HUES64 (cell line): ENCODE results near the gene CLRN1.

Experiments
- H3K27ac ChIP-seq: 2 replicates; pipeline ENCODE4 v1.7.0; 2013; ENCODE audit warnings: low read depth, low read length, inconsistent platforms
- H3K27me3 ChIP-seq: 2 replicates; pipeline ENCODE4 v1.6.1; 2013; ENCODE audit warnings: mild to moderate bottlenecking, low read length; ENCODE audit not compliant: insufficient read depth
- H3K36me3 ChIP-seq: 2 replicates; pipeline ENCODE4 v1.6.1; 2013; ENCODE audit warnings: mild to moderate bottlenecking, low read length; ENCODE audit not compliant: insufficient read depth
- H3K4me1 ChIP-seq: 2 replicates; pipeline ENCODE4 v1.6.1; 2013; ENCODE audit warnings: mild to moderate bottlenecking, low read length, moderate library complexity; ENCODE audit not compliant: insufficient read depth
- H3K4me3 ChIP-seq: 2 replicates; pipeline ENCODE4 v1.5.1; 2013; ENCODE audit warnings: mild to moderate bottlenecking, low read length, moderate library complexity
- H3K9ac ChIP-seq: 2 replicates; pipeline ENCODE4 v1.6.1; 2013; ENCODE audit warnings: mild to moderate bottlenecking, low read depth, low read length
- H3K9me3 ChIP-seq: 2 replicates; pipeline ENCODE4 v1.6.1; 2013; ENCODE audit warnings: low read depth, low read length; ENCODE audit not compliant: insufficient read depth
- WGBS: fragments of 150-250, 120-280 bp; methylation state at CpG from one replicate; pipeline ENCODE4 v1.1.7; 2013; ENCODE audit warnings: missing lambda C conversion rate; 5-methylcytosine and 5-hydroxymethylcytosine counted together

The CLRN1 gene

DNA sequence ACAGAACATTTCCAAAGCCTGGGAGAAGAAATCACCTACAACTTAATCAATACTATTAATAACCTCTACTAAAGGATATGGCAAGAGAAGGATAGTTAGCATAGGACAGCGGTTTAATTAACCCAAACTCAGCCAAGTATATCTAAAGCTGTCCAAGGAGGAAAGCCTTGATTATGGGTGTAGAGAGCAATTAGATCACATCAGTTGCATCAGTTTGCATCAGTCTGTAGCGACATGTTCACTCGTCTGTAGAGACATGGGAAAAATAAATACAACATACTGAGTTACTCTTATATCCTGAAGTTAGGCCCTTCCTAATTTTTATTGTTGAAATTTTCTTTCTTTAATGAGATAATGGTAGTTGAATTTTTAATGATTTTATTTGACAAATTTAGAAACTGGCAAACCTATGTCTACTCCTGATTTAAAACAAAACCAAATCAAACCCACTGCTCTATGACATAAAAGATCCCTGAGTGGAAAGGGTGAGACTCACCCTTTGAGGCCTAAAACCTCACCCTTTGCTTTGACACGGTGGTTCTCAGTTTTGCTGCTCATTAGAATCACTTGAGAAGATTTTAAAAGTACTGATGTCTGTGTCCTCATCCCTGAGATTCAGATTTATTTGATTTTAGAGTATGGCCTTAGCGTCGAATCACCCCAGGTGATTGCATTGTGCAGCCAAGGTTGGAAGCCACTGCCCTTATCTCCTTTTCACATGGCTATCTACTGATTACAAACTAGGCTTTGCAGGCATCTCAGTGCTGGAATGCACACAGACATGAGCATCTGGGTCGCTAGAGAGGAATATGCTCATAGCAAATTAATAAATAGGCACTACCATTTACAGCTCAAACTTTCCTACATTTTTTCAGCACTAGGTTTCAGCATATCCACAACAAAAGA lies 2.8 kb upstream of the CLRN1 start:
- Histone ChIP-seq H3K27me3 (no peaks in the 10 kb centered on the region), H3K9ac (0 out of 2 replicates have a peak overlapping the region, but pooled peaks have one; percentile 14), H3K36me3 (no peaks in the 10 kb centered on the region), H3K4me3 (no peak overlapping the region), H3K9me3 (no peaks in the 10 kb centered on the region), H3K27ac (peak overlapping the region; percentile 26), H3K4me1 (peaks cover 57% of the 10 kb centered on the region)
- 70% methylated on average over 4 of the region's 7 CpGs for WGBS

DNA sequence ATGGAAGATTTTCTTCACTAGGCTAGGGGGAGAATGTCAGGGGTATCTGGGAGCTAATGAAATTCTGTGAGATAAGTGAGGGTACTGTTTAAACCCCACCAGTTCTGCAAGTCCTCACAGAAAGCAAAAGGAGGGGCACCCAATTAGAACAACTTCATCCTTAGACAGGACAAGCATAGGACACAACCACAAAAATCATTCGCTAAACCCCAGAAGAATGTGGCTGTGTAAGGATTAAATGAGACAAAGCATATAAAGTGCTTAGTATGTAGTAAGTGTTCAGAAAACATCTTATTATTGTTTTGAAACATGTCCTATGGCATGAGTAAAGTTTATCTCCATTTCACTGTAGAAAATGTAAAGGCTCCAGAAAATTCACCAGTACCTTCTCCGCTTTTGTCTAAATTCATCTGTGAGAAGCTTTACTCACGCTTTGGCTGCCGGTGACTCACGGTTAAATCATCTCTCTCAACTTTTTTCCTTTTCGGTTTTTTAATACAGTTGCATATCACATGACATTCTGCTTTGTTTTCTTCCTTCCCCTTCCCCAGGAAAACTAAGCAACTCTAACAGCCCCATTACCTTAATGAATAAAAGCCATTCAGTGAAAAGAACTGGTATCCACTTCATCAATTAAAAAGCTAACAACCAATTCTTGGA lies 1.7 kb downstream of the CLRN1 start:
- Histone ChIP-seq H3K27ac (peak overlapping the region; percentile 65), H3K27me3 (no peaks in the 10 kb centered on the region), H3K9me3 (no peaks in the 10 kb centered on the region), H3K4me1 (peaks cover 46% of the 10 kb centered on the region), H3K36me3 (no peaks in the 10 kb centered on the region), H3K4me3 (no peak overlapping the region), H3K9ac (no peak overlapping the region)
- 45% methylated on average over 6 of the region's 6 CpGs for WGBS

- H3K9ac ChIP-seq = no peak overlapping the region
These were observed 4.0 kb downstream of the CLRN1 start for GRCh38 chr3:150968341-150969035.

DNA sequence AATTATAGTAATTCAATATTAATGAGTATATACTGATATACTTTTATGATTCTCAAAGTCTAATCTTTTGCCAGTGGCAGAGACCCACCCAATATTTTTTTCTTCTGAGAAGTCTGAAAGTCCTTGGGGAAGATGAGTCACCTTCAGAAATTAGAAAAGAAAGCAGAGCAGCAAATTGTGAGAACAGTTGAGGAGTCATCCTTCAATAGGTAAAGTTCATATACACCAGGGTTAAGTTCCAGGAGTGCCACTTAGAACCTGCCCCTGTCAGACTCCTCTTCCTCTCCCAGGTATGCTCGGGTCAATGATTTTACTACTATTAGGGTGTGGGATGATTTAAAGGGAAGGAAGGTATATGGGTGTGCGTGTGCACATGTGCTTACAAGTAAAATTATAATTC lies 7.1 kb downstream of the CLRN1 start:
- 95% methylated on average over 2 of the region's 2 CpGs for WGBS
- no peak overlapping the region for H3K27ac ChIP-seq
- no peak overlapping the region for H3K9ac ChIP-seq
- no peaks in the 10 kb centered on the region for H3K9me3 ChIP-seq
- no peaks in the 10 kb centered on the region for H3K36me3 ChIP-seq
- no peak overlapping the region for H3K4me3 ChIP-seq
- peaks cover 6% of the 10 kb centered on the region; the same call in 1 of the 2 replicates for H3K4me1 ChIP-seq
- H3K27me3 ChIP-seq = no peaks in the 10 kb centered on the region

More at GRCh38 chr3:150968341-150969035, 4.0 kb downstream of the CLRN1 start:
- Histone ChIP-seq H3K27me3 (no peaks in the 10 kb centered on the region), H3K9me3 (no peaks in the 10 kb centered on the region), H3K27ac (no peak overlapping the region), H3K4me3 (no peak overlapping the region), H3K4me1 (peaks cover 36% of the 10 kb centered on the region), H3K36me3 (no peaks in the 10 kb centered on the region)
- 96% methylated on average over 4 of the region's 4 CpGs for WGBS

GRCh38 chr3:150961949-150962348 lies 10.6 kb downstream of the CLRN1 start:
- H3K9ac ChIP-seq = no peak overlapping the region
- no peak overlapping the region for H3K4me3 ChIP-seq
- no peaks in the 10 kb centered on the region for H3K36me3 ChIP-seq
- H3K4me1 ChIP-seq = no peaks in the 10 kb centered on the region
- no peaks in the 10 kb centered on the region for H3K9me3 ChIP-seq
- H3K27ac ChIP-seq = no peak overlapping the region
- H3K27me3 ChIP-seq = no peaks in the 10 kb centered on the region
- 91% methylated on average over 3 of the region's 4 CpGs for WGBS

GRCh38 chr3:150960708-150961684 lies 11.5 kb downstream of the CLRN1 start:
- H3K9me3 ChIP-seq = no peaks in the 10 kb centered on the region
- H3K9ac ChIP-seq = no peak overlapping the region
- H3K4me3 ChIP-seq = no peak overlapping the region
- H3K36me3 ChIP-seq = no peaks in the 10 kb centered on the region
- no peaks in the 10 kb centered on the region for H3K4me1 ChIP-seq
- no peak overlapping the region for H3K27ac ChIP-seq
- 87% methylated on average over 5 of the region's 5 CpGs for WGBS
- H3K27me3 ChIP-seq = no peaks in the 10 kb centered on the region

DNA sequence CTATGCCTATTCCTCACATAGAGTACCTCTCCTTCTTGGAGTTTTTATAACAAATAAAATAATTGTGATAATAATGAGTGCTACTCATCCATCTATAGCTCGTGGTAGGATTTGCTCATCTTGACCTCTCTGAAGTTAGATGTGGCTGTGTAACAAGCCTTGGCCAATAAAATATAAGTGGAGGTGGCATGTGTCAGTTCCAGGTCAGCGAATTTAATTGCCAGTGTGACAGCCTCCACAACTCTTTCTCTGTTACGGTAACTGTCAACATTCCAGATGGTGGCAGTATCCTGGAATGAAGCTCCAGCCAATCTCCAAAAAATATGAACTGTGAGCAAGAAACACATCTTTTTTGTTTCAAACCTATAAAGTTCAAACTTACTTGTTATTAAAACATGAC lies 13.8 kb downstream of the CLRN1 start:
- WGBS = 90% methylated on average over 3 of the region's 3 CpGs

GRCh38 chr3:150956376-150956775 lies 16.2 kb downstream of the CLRN1 start:
- H3K4me1 ChIP-seq = no peaks in the 10 kb centered on the region
- no peak overlapping the region for H3K4me3 ChIP-seq
- no peaks in the 10 kb centered on the region for H3K36me3 ChIP-seq
- H3K27me3 ChIP-seq = no peaks in the 10 kb centered on the region
- no peak overlapping the region for H3K9ac ChIP-seq
- H3K27ac ChIP-seq = no peak overlapping the region
- 73% methylated on average over 6 of the region's 6 CpGs for WGBS
- no peaks in the 10 kb centered on the region for H3K9me3 ChIP-seq

More for the DNA sequence above, 13.8 kb downstream of the CLRN1 start:
- H3K27ac ChIP-seq = no peak overlapping the region
- H3K36me3 ChIP-seq = no peaks in the 10 kb centered on the region
- H3K9ac ChIP-seq = no peak overlapping the region
- H3K27me3 ChIP-seq = no peaks in the 10 kb centered on the region
- H3K4me3 ChIP-seq = no peak overlapping the region
- H3K4me1 ChIP-seq = no peaks in the 10 kb centered on the region
- no peaks in the 10 kb centered on the region for H3K9me3 ChIP-seq

GRCh38 chr3:150951923-150952322 lies 20.6 kb downstream of the CLRN1 start:
- Histone ChIP-seq H3K27me3 (no peaks in the 10 kb centered on the region), H3K4me1 (no peaks in the 10 kb centered on the region), H3K9me3 (no peaks in the 10 kb centered on the region), H3K27ac (no peak overlapping the region), H3K36me3 (no peaks in the 10 kb centered on the region), H3K4me3 (no peak overlapping the region), H3K9ac (no peak overlapping the region)
- 95% methylated on average over 13 of the region's 13 CpGs for WGBS

- H3K36me3 ChIP-seq = no peaks in the 10 kb centered on the region
- H3K9me3 ChIP-seq = no peaks in the 10 kb centered on the region
- no peaks in the 10 kb centered on the region for H3K27me3 ChIP-seq
- H3K4me1 ChIP-seq = no peaks in the 10 kb centered on the region
- WGBS = 89% methylated on average over 1 of the region's 3 CpGs
- H3K27ac ChIP-seq = no peak overlapping the region
- H3K4me3 ChIP-seq = no peak overlapping the region
- no peak overlapping the region for H3K9ac ChIP-seq
These were observed 27.1 kb downstream of the CLRN1 start for GRCh38 chr3:150945226-150946032.
